ENCODE data around the gene FAM131C.

Gene FAM131C

GRCh38 chr1:16118706-16119105, 45.3 kb upstream of the FAM131C start:
- ChIA-PET POLR2A (no interaction called here), CTCF (interaction anchor here (1.0 to 6.7 kb wide), 3 partner anchors 37 to 109 kb away, joined by 3 to 34 read pairs (median 9); no protein-coding TSS in a partner anchor)
- Histone ChIP-seq H3K27ac (ENCODE audit: extremely low read depth, low read depth, low read length) (no peak overlapping the region), H3K4me1 (ENCODE audit: control insufficient read depth, insufficient read depth, low read length) (peaks cover 6% of the 10 kb centered on the region), H3K36me3 (ENCODE audit: control insufficient read depth in 2 of 2, insufficient read depth in 1 of 2, low read length in 2 of 2) (peaks cover 0 to 2% of the 10 kb centered on the region in 2 experiments; a peak in 1 of 3 replicates), H3K4me3 (ENCODE audit: low read depth, low read length) (no peak overlapping the region), H3K9me3 (ENCODE audit: control insufficient read depth, insufficient read depth, low read depth, low read length) (no peaks in the 10 kb centered on the region)
- TF ChIP-seq PRDM10 (tag by site-specific recombination; IDR thresholded peaks at IDR 0.05), result 0 out of 2 replicates have a peak, but pooled peaks have one; percentile 24
- no peak for TF ChIP-seq ZNF157 (tag by site-specific recombination; IDR thresholded peaks at IDR 0.05)
- no peak for TF ChIP-seq HIC1 (tag by site-specific recombination; IDR thresholded peaks at IDR 0.05)
- TF ChIP-seq ZNF555 (tag by site-specific recombination; conservative IDR thresholded peaks at IDR 0.05), result no peak
- 0 out of 2 replicates have a peak, but pooled peaks have one; percentile 10 for TF ChIP-seq SP2 (tag by site-specific recombination; IDR thresholded peaks at IDR 0.05)
- TF ChIP-seq ZNF175 (tag by site-specific recombination; IDR thresholded peaks at IDR 0.05), result no peak
- TF ChIP-seq ZNF571 (tag by site-specific recombination; IDR thresholded peaks at IDR 0.05), result no peak
- TF ChIP-seq PATZ1 (tag by site-specific recombination; IDR thresholded peaks at IDR 0.05), result peak; percentile 32; the same call in 1 of the 2 replicates
- TF ChIP-seq ZBTB11 (tag by site-specific recombination; conservative IDR thresholded peaks at IDR 0.05; ENCODE audit: low read depth), result no peak
- no peak for TF ChIP-seq ZNF394 (tag by site-specific recombination; IDR thresholded peaks at IDR 0.05; ENCODE audit: borderline replicate concordance)
- no peak for TF ChIP-seq MYNN (tag by site-specific recombination; IDR thresholded peaks at IDR 0.05; ENCODE audit: borderline replicate concordance)
- no peak for TF ChIP-seq ZNF560 (tag by site-specific recombination; IDR thresholded peaks at IDR 0.05; ENCODE audit: borderline replicate concordance)
- TF ChIP-seq ZNF514 (tag by site-specific recombination; IDR thresholded peaks at IDR 0.05), result no peak
- peak; percentile 64 for TF ChIP-seq ZIC2 (tag by site-specific recombination; IDR thresholded peaks at IDR 0.05)
- TF ChIP-seq ZNF24 (tag by site-specific recombination; IDR thresholded peaks at IDR 0.05), result no peak
- peak; percentile 68 for TF ChIP-seq ZNF600 (tag by site-specific recombination; IDR thresholded peaks at IDR 0.05)
- TF ChIP-seq ZNF768 (tag by site-specific recombination; IDR thresholded peaks at IDR 0.05), result no peak
- TF ChIP-seq ZFHX2 (tag by site-specific recombination; conservative IDR thresholded peaks at IDR 0.05), result 0 out of 2 replicates have a peak, but pooled peaks have one; percentile 3
- no peak for TF ChIP-seq ZSCAN23 (tag by site-specific recombination; IDR thresholded peaks at IDR 0.05)
